GM21526 (cell line): ENCODE data around the gene C16orf78.
"Not testable (repeated sequence)": the region's sequence is repeated elsewhere in the genome, so short reads cannot be mapped to it uniquely, and the experiment has no call there.

Experiments used
- ATAC-seq: cut with Tn5 transposase; IDR thresholded peaks from one replicate; pipeline ENCODE4 v1.9.1; 2021; ENCODE audit warnings: moderate library complexity; ENCODE audit not compliant: unreplicated experiment, low FRiP score

Gene C16orf78

GRCh38 chr16:49348408-49349176 lies 25.0 kb upstream of the C16orf78 start:
- no peak for ATAC-seq

- ATAC-seq: no peak
These were observed 24.0 kb upstream of the C16orf78 start for GRCh38 chr16:49349446-49350168.

- ATAC-seq: no peak
These were observed 23.1 kb upstream of the C16orf78 start for GRCh38 chr16:49350265-49351095.

- no peak for ATAC-seq
These were observed 22.5 kb upstream of the C16orf78 start for GRCh38 chr16:49351096-49351487.

GRCh38 chr16:49352892-49353291 lies 20.7 kb upstream of the C16orf78 start:
- ATAC-seq: no peak

- no peak for ATAC-seq
These were observed 19.9 kb upstream of the C16orf78 start for GRCh38 chr16:49353680-49354079.

GRCh38 chr16:49354101-49354500 lies 19.5 kb upstream of the C16orf78 start:
- no peak for ATAC-seq

GRCh38 chr16:49354991-49355390 lies 18.6 kb upstream of the C16orf78 start:
- no peak for ATAC-seq

GRCh38 chr16:49355933-49356665 lies 17.5 kb upstream of the C16orf78 start:
- ATAC-seq: no peak

- ATAC-seq: no peak
These were observed 16.7 kb upstream of the C16orf78 start for GRCh38 chr16:49356728-49357488.

GRCh38 chr16:49359591-49359990 lies 14.0 kb upstream of the C16orf78 start:
- ATAC-seq: no peak

- not testable (repeated sequence) for ATAC-seq
These were observed 11.9 kb upstream of the C16orf78 start for GRCh38 chr16:49361731-49362130.

- ATAC-seq: no peak
These were observed 11.4 kb upstream of the C16orf78 start for GRCh38 chr16:49362230-49362629.

- ATAC-seq: peak; percentile 95
These were observed 7.7 kb upstream of the C16orf78 start for GRCh38 chr16:49365711-49366509.

GRCh38 chr16:49366669-49367068 lies 6.9 kb upstream of the C16orf78 start:
- ATAC-seq: no peak

GRCh38 chr16:49369651-49370611 lies 3.7 kb upstream of the C16orf78 start:
- no peak for ATAC-seq

GRCh38 chr16:49376206-49376605 lies 2.6 kb downstream of the C16orf78 start:
- no peak for ATAC-seq
